Adrenal gland (tissue), 12 donors: Measurements from ENCODE around the gene SH2B2. TPM values are rescaled to one million over a fixed set of nuclear protein-coding genes. Genes with fewer than 3 reads are reported as not detected.

Experiments
- DNase-seq, 7 donors: peaks; one replicate each; pipeline ENCODE4 v3.0.0-alpha.2; 2019 to 2020
- H3K27ac ChIP-seq, 5 donors: fragments of 200-600 bp; sonication (generic) in 4 of 5; 1 replicate in 3 of 5; 2 replicates in 2 of 5; pipeline versions ENCODE4 v1.5.1 to v1.8.0; 2016 to 2020; ENCODE audit warnings: mild to moderate bottlenecking in 1 of 5
- H3K27me3 ChIP-seq: fragments of 200-600 bp; 2 replicates; pipeline ENCODE4 v1.8.0; 2021
- H3K36me3 ChIP-seq, 2 donors: fragments of 200-600 bp; replicated peaks in 1 of 2; 1 replicate in 1 of 2; 2 replicates in 1 of 2; pipeline versions ENCODE4 v1.5.1 to v1.8.0; 2018 to 2022
- H3K4me1 ChIP-seq, 2 donors: fragments of 200-600 bp; replicated peaks in 1 of 2; 1 replicate in 1 of 2; 2 replicates in 1 of 2; pipeline versions ENCODE4 v1.5.1 to v1.8.0; 2018 to 2021
- H3K4me3 ChIP-seq, 4 donors: fragments of 200-600 bp; sonication (generic) in 3 of 4; one replicate each; pipeline ENCODE4 v1.5.1; 2016 to 2018
- H3K9me3 ChIP-seq, 3 donors: fragments of 200-600 bp; sonication (generic) in 1 of 3; replicated peaks in 1 of 3; 1 replicate in 2 of 3; 2 replicates in 1 of 3; pipeline versions ENCODE4 v1.5.1 to v1.8.0; 2016 to 2021
- CTCF ChIP-seq, 6 experiments: fragments of 450-650 bp in 4 of 6; fragments of 200-600 bp in 2 of 6; sonication (generic) in 1 of 6; IDR thresholded peaks; 1 replicate in 5 of 6; 2 replicates in 1 of 6; pipeline versions ENCODE4 v1.5.1 to v1.8.0; 2016 to 2021; ENCODE audit warnings: antibody characterized with exemption in 6 of 6, mild to moderate bottlenecking in 2 of 6, moderate library complexity in 1 of 6
- POLR2A ChIP-seq, 2 donors: fragments of 450-650 bp; IDR thresholded peaks; one replicate each; pipeline ENCODE4 v1.6.1; 2017; ENCODE audit warnings: antibody characterized with exemption in 2 of 2, mild to moderate bottlenecking in 2 of 2, moderate library complexity in 1 of 2
- WGBS, 4 donors: extraction: QIAGEN DNeasy Blood & Tissue Kit in 2 of 4; methylation state at CpG; one replicate each; pipeline versions ENCODE4 v1.1.5 to v1.1.7; 2013 to 2017; 5-methylcytosine and 5-hydroxymethylcytosine counted together
- intact Hi-C, 2 donors: fragments of 100-400 bp; cut with DNase I; formaldehyde crosslinking; loops; one replicate each; pipeline versions ENCODE4 v1.14.1 to v1.15.0; 2022 to 2023
- polyA plus RNA-seq, 3 donors: library from polyadenylated mRNA; stranded (reverse); fragments of 200-250 nt in 2 of 3; fragments of 350-450 nt in 1 of 3; fragmentation: Illumina TruSeq in 1 of 3; extraction: RNeasy Lipid Tissue Mini Kit (QIAGEN cat#74804) in 1 of 3; gene quantifications; one replicate each; pipeline ENCODE4 v1.2.3, GENCODE V29; 2013 to 2014
- total RNA-seq, 9 donors: library from RNA; depleted of rRNA in 4 of 9; stranded (reverse); fragments of >200 nt in 4 of 9; fragments of 120-200 nt in 1 of 9; fragmentation: NEBNext Ultra II Directional in 1 of 9; extraction: Animal tissue kit (Norgen Biotek cat#: 25700) in 1 of 9; gene quantifications; one replicate each; pipeline versions ENCODE4 v1.1.0 to v1.2.4, GENCODE V29; 2013 to 2023
- donor health status: healthy with polysubstance abuse.
- donor health status: Bipolar disorder and iron deficiency.
- donor health status: DM: yes; HTN: yes; CAD: no.
- donor health status: DM: no; HTN: no; CAD: no.
- donor health status: DM: no; HTN: no; CAD: no.
- donor health status: DM: yes; HTN: yes; CAD: no.

The SH2B2 gene
- total and polyA plus RNA-seq, 12 donors, result 0.55 to 22.8 (median 5.0) TPM

- Histone ChIP-seq H3K27me3 (no peaks in the 10 kb centered on the region), H3K4me3 (no peak overlapping the region), H3K36me3 (no peaks in the 10 kb centered on the region), H3K27ac (no peak overlapping the region), H3K9me3 (no peaks in the 10 kb centered on the region), H3K4me1 (peaks cover 0 to 12% of the 10 kb centered on the region in 2 donors)
- TF ChIP-seq CTCF (IDR thresholded peaks at IDR 0.05) (no peak), POLR2A (IDR thresholded peaks at IDR 0.05) (no peak)
- no peak for DNase-seq
- intact Hi-C loops, result no loop called here
- WGBS, 4 donors, result 90 to 100% (median 95%) methylated on average over 3 to 6 of the region's 6 CpGs
Measured at GRCh38 chr7:102302025-102302424, 15.4 kb downstream of the SH2B2 start.

GRCh38 chr7:102303669-102304422, 17.2 kb downstream of the SH2B2 start:
- DNase-seq, result no peak
- no peak overlapping the region for H3K4me3 ChIP-seq
- intact Hi-C loops, result no loop called here
- H3K27me3 ChIP-seq, result no peaks in the 10 kb centered on the region
- WGBS, 4 donors, result 72 to 82% (median 79%) methylated on average over 8 to 13 of the region's 13 CpGs
- H3K36me3 ChIP-seq, result no peaks in the 10 kb centered on the region
- H3K4me1 ChIP-seq, result peaks cover 0 to 17% of the 10 kb centered on the region in 2 donors
- TF ChIP-seq POLR2A (IDR thresholded peaks at IDR 0.05) (no peak), CTCF (IDR thresholded peaks at IDR 0.05) (no peak)
- no peaks in the 10 kb centered on the region for H3K9me3 ChIP-seq
- no peak overlapping the region for H3K27ac ChIP-seq

GRCh38 chr7:102304668-102305067, 18.0 kb downstream of the SH2B2 start:
- WGBS, 4 donors, result 73 to 82% (median 78%) methylated on average over 2 to 11 of the region's 11 CpGs
- no peaks in the 10 kb centered on the region for H3K9me3 ChIP-seq
- H3K36me3 ChIP-seq, result no peaks in the 10 kb centered on the region
- no peaks in the 10 kb centered on the region for H3K27me3 ChIP-seq
- DNase-seq, result peak in 4 of 7 donors; percentile 45 to 75 (median 56)
- TF ChIP-seq POLR2A (IDR thresholded peaks at IDR 0.05), result no peak
- no peak for TF ChIP-seq CTCF (IDR thresholded peaks at IDR 0.05)
- intact Hi-C loops, result no loop called here
- peak overlapping the region in 1 of 5 donors; percentile 22 for H3K27ac ChIP-seq
- H3K4me1 ChIP-seq, result peaks cover 0 to 17% of the 10 kb centered on the region in 2 donors
- no peak overlapping the region for H3K4me3 ChIP-seq

- H3K4me3 ChIP-seq, result no peak overlapping the region
- no peaks in the 10 kb centered on the region for H3K9me3 ChIP-seq
- 84 to 90% (median 87%) methylated on average over 16 to 17 of the region's 17 CpGs for WGBS, 4 donors
- TF ChIP-seq CTCF (IDR thresholded peaks at IDR 0.05), result no peak
- TF ChIP-seq POLR2A (IDR thresholded peaks at IDR 0.05), result no peak
- H3K36me3 ChIP-seq, result no peaks in the 10 kb centered on the region
- DNase-seq, result no peak
- no peak overlapping the region for H3K27ac ChIP-seq
- peaks cover 0 to 13% of the 10 kb centered on the region in 2 donors for H3K4me1 ChIP-seq
- intact Hi-C loops, result no loop called here
- no peaks in the 10 kb centered on the region for H3K27me3 ChIP-seq
Measured at GRCh38 chr7:102305414-102306268, 19.0 kb downstream of the SH2B2 start.
